WTC11 (cell line): Measurements from ENCODE around the gene CACNA1A. TPM values are rescaled to one million over a fixed set of nuclear protein-coding genes. Genes with fewer than 3 reads are reported as not detected.
"Not testable (repeated sequence)": the region's sequence is repeated elsewhere in the genome, so short reads cannot be mapped to it uniquely, and the experiment has no call there.

Experiments
- ATAC-seq: fragments of 200-7000 bp; cut with Tn5 transposase; 2 replicates; pipeline ENCODE4 v1.10.0; 2021; ENCODE audit warnings: mild to moderate bottlenecking, moderate library complexity
- CTCF ChIA-PET: fragments of 300-600 bp; sonication (Branson Sonifier 250); formaldehyde crosslinking; loops from one replicate; lab custom pipeline; 2021; ENCODE audit warnings: antibody characterized with exemption; lab: Charles Lee
- POLR2A ChIA-PET: fragments of 350-600 bp; sonication (Branson Sonifier 250); formaldehyde crosslinking; loops from one replicate; lab custom pipeline; 2021; ENCODE audit warnings: antibody characterized with exemption; lab: Charles Lee
- DNase-seq: peaks from one replicate; pipeline ENCODE4 v3.0.0; 2021; ENCODE audit warnings: low spot score
- H3K27ac Mint-ChIP-seq: 2 replicates; pipeline ENCODE4 v1.8.0; 2021; ENCODE audit warnings: mixed read lengths
- H3K27me3 Mint-ChIP-seq: 2 replicates; pipeline ENCODE4 v1.8.0; 2021; ENCODE audit warnings: low read depth, mild to moderate bottlenecking, moderate library complexity, mixed read lengths
- H3K36me3 Mint-ChIP-seq: 2 replicates; pipeline ENCODE4 v1.8.0; 2021; ENCODE audit warnings: mixed read lengths
- H3K4me1 Mint-ChIP-seq: 2 replicates; pipeline ENCODE4 v1.8.0; 2022; ENCODE audit warnings: mixed read lengths
- H3K4me3 Mint-ChIP-seq: 2 replicates; pipeline ENCODE4 v1.8.0; 2021; ENCODE audit warnings: mild to moderate bottlenecking, moderate library complexity, mixed read lengths
- H3K9me3 Mint-ChIP-seq: 2 replicates; pipeline ENCODE4 v1.8.0; 2021; ENCODE audit warnings: mixed read lengths
- ATF1 ChIP-seq: sonication (generic); formaldehyde crosslinking; IDR thresholded peaks from 2 replicates; pipeline ENCODE4 v1.8.1; 2023; ENCODE audit warnings: mild to moderate bottlenecking, moderate library complexity, missing genetic modification reagents
- ATF2 ChIP-seq: sonication (generic); formaldehyde crosslinking; IDR thresholded peaks from 2 replicates; pipeline ENCODE4 v1.8.1; 2022; ENCODE audit warnings: low read depth, missing genetic modification reagents, borderline replicate concordance
- CBFB ChIP-seq: sonication (generic); formaldehyde crosslinking; IDR thresholded peaks from 2 replicates; pipeline ENCODE4 v1.8.1; 2022; ENCODE audit warnings: mild to moderate bottlenecking, low read depth, missing genetic modification reagents
- GABPB1 ChIP-seq: sonication (generic); formaldehyde crosslinking; IDR thresholded peaks from 2 replicates; pipeline ENCODE4 v1.8.1; 2023; ENCODE audit warnings: mild to moderate bottlenecking, missing genetic modification reagents
- JUN ChIP-seq: sonication (generic); formaldehyde crosslinking; IDR thresholded peaks from 2 replicates; pipeline ENCODE4 v1.8.0; 2023; ENCODE audit warnings: mild to moderate bottlenecking, missing genetic modification reagents
- OVOL2 ChIP-seq: fragments of 250-450 bp; sonication (Bioruptor Pico); IDR thresholded peaks from 2 replicates; pipeline ENCODE4 v1.9.0; 2021; ENCODE audit warnings: mild to moderate bottlenecking, borderline replicate concordance
- RORB ChIP-seq: fragments of 250-450 bp; sonication (Bioruptor Pico); IDR thresholded peaks from 2 replicates; pipeline ENCODE4 v1.9.0; 2021; ENCODE audit warnings: mild to moderate bottlenecking
- SMAD4 ChIP-seq: sonication (generic); formaldehyde crosslinking; IDR thresholded peaks from 2 replicates; pipeline ENCODE4 v1.8.0; 2022; ENCODE audit warnings: mild to moderate bottlenecking, missing genetic modification reagents
- SOX15 ChIP-seq: fragments of 250-450 bp; sonication (Bioruptor Pico); IDR thresholded peaks from 2 replicates; pipeline ENCODE4 v1.9.0; 2021; ENCODE audit warnings: mild to moderate bottlenecking
- SP1 ChIP-seq: sonication (generic); formaldehyde crosslinking; conservative IDR thresholded peaks from 2 replicates; pipeline ENCODE4 v1.8.1; 2022; ENCODE audit warnings: missing genetic modification reagents
- TEAD4 ChIP-seq: sonication (generic); formaldehyde crosslinking; IDR thresholded peaks from 2 replicates; pipeline ENCODE4 v1.8.0; 2022; ENCODE audit warnings: mild to moderate bottlenecking, missing genetic modification reagents
- ZBTB21 ChIP-seq: sonication (generic); formaldehyde crosslinking; IDR thresholded peaks from 2 replicates; pipeline ENCODE4 v1.8.1; 2023; ENCODE audit warnings: mild to moderate bottlenecking, missing genetic modification reagents, borderline replicate concordance
- ZNF138 ChIP-seq: sonication (generic); formaldehyde crosslinking; conservative IDR thresholded peaks from 2 replicates; pipeline ENCODE4 v1.8.1; 2022; ENCODE audit warnings: mild to moderate bottlenecking, moderate library complexity, missing genetic modification reagents
- ZNF396 ChIP-seq: fragments of 250-450 bp; sonication (Bioruptor Pico); IDR thresholded peaks from 2 replicates; pipeline ENCODE4 v1.8.0; 2021; ENCODE audit warnings: mild to moderate bottlenecking, moderate library complexity, borderline replicate concordance
- ZNF416 ChIP-seq: fragments of 250-450 bp; sonication (Bioruptor Pico); IDR thresholded peaks from 2 replicates; pipeline ENCODE4 v1.9.0; 2021; ENCODE audit warnings: mild to moderate bottlenecking, inconsistent platforms
- total RNA-seq: library from RNA; stranded (reverse); gene quantifications from 3 replicates; pipeline ENCODE4 v1.2.3, GENCODE V29; 2021
- TF ChIP-seq, protein P1 (sequence below): sonication (generic); formaldehyde crosslinking; IDR thresholded peaks from 2 replicates; pipeline ENCODE4 v1.8.0; 2022; ENCODE audit warnings: missing genetic modification reagents

The CACNA1A gene
- total RNA-seq, 1 experiment from 2014 or later = 28.9 TPM

DNA sequence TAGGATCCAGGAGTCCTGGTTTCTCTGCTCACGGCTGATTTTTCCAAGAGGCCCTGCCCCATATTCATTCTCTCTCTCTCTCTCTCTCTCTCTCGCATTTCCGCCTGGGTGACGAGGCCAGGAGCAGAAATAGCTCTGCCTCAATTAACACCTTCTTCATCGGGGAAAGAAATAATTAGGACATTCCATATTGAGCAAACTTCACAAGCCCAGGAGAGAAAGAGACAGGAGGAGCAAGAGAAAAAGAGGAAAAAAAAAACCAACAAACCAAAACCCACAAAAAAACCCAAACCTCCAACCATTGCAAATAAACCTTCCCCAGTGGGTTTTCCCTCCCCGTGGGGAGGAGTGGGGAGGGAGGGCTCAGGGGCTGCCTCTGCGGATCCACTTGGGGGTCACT, 143.0 kb downstream of the CACNA1A start:
- H3K4me1 Mint-ChIP-seq = peaks cover 8% of the 10 kb centered on the region; the same call in 1 of the 2 replicates
- POLR2A ChIA-PET = interaction anchor here (0.6 to 1.2 kb wide), 2 partner anchors 96 to 111 kb away, joined by 3 to 7 read pairs; no protein-coding TSS in a partner anchor
- peaks cover 8% of the 10 kb centered on the region for H3K9me3 Mint-ChIP-seq
- ATAC-seq (no peak), DNase-seq (no peak)
- no peak overlapping the region for H3K4me3 Mint-ChIP-seq
- H3K27ac Mint-ChIP-seq = no peak overlapping the region
- no peaks in the 10 kb centered on the region for H3K27me3 Mint-ChIP-seq
- CTCF ChIA-PET = interaction anchor here (0.5 to 2.1 kb wide), 7 partner anchors 82 to 262 kb away, joined by 3 to 9 read pairs (median 3); no protein-coding TSS in a partner anchor
- peaks cover 27% of the 10 kb centered on the region for H3K36me3 Mint-ChIP-seq
- TF ChIP-seq CBFB (CRISPR knock-in tag) (no peak), ATF1 (CRISPR knock-in tag) (no peak), GABPB1 (CRISPR knock-in tag) (no peak), JUN (CRISPR knock-in tag) (no peak)

DNA sequence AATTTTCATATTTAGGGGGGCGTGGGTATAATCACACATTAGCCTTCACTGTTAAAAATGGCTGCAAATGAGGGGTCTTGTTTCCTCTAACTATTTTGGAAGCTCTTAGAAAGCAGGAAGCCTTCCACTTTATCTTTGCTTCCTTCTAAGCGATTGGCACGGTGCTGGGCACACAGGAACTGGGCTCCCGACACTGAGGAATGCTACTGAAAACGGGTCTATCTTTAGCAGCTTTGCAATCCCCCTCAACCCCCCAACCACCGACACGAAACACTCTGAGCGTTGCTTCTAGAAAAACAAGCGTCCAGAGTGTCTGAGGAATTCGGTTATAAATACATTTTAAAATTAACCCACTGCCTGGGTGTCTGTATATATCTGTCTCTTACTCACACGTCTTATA, 143.6 kb downstream of the CACNA1A start:
- peaks cover 8% of the 10 kb centered on the region; the same call in 1 of the 2 replicates for H3K4me1 Mint-ChIP-seq
- TF ChIP-seq SOX15 (CRISPR knock-in tag) (no peak), SP1 (no peak), JUN (CRISPR knock-in tag) (no peak)
- H3K9me3 Mint-ChIP-seq = peaks cover 8% of the 10 kb centered on the region
- H3K4me3 Mint-ChIP-seq = no peak overlapping the region
- DNase-seq (no peak), ATAC-seq (no peak)
- POLR2A ChIA-PET = interaction anchor here (0.6 kb wide), 1 partner anchor 111 kb away, joined by 7 read pairs; no protein-coding TSS in a partner anchor
- H3K27me3 Mint-ChIP-seq = no peaks in the 10 kb centered on the region
- no peak overlapping the region for H3K27ac Mint-ChIP-seq
- H3K36me3 Mint-ChIP-seq = peaks cover 28% of the 10 kb centered on the region
- CTCF ChIA-PET = interaction anchor here (0.5 to 2.1 kb wide), 7 partner anchors 81 to 262 kb away, joined by 3 to 9 read pairs (median 3); no protein-coding TSS in a partner anchor

DNA sequence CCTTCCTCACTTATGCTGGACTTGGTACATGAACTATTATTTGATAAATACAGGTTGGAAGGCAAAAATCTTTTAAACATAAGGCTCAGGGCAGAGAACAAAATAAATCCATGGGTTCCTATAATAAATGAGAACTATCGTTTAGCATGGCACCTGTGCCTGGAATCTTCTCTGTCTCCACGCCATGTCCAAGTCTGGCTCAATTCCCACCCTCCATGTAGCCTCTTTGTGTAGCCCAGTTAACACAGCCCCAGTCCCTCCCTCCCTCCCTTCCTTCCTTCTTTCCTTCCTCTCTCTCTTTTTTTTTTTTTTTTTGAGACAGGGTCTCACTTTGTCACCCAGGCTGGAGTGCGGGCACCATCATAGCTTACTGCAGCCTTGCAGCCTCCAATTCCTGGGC, 144.6 kb downstream of the CACNA1A start:
- ATAC-seq, H3K27ac Mint-ChIP-seq, H3K27me3 Mint-ChIP-seq, DNase-seq, POLR2A ChIA-PET, H3K4me1 Mint-ChIP-seq, H3K9me3 Mint-ChIP-seq, H3K4me3 Mint-ChIP-seq: not testable (repeated sequence)
- peaks cover 32% of the 10 kb centered on the region for H3K36me3 Mint-ChIP-seq
- CTCF ChIA-PET = interaction anchor here (1.1 kb wide), 1 partner anchor 228 kb away, joined by 3 read pairs; no protein-coding TSS in a partner anchor

DNA sequence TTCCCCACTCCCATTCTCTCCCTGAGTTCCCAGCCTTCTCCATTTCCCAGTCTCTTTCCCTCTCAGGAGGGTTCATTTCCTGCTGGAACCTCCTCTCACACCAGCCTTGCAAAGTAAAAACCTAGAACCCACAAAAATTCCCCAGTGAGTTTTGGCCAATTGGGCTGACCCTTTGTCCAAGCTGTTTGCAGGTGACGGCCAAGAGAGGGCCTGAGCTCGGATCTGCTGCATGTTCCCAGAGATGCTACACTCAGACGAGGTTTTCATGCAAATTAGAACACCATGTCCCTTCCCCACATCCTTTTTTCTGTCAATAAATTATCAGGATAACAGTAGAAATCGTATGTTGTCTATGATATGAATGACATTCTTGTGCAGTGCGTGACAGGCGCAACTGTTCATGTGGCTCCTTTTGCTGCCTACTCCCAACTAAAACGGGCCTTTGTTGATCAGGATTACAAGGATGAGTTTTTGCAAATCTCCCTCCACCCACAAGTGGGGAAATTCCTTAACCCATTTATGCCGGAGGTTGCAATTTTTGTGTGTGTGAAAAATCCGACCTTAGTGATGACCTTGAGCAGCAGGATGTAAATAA, 149.5 kb downstream of the CACNA1A start:
- DNase-seq (no peak), ATAC-seq (no peak)
- Mint-ChIP-seq H3K27ac (no peak overlapping the region), H3K9me3 (peaks cover 8% of the 10 kb centered on the region), H3K4me3 (no peak overlapping the region), H3K27me3 (no peaks in the 10 kb centered on the region), H3K36me3 (peaks cover 31% of the 10 kb centered on the region), H3K4me1 (no peaks in the 10 kb centered on the region)
- POLR2A ChIA-PET = no interaction called here
- TF ChIP-seq CBFB (CRISPR knock-in tag) (no peak), RORB (no peak)
- CTCF ChIA-PET = interaction anchor here (0.8 kb wide), 1 partner anchor 42 kb away, joined by 3 read pairs; no protein-coding TSS in a partner anchor

DNA sequence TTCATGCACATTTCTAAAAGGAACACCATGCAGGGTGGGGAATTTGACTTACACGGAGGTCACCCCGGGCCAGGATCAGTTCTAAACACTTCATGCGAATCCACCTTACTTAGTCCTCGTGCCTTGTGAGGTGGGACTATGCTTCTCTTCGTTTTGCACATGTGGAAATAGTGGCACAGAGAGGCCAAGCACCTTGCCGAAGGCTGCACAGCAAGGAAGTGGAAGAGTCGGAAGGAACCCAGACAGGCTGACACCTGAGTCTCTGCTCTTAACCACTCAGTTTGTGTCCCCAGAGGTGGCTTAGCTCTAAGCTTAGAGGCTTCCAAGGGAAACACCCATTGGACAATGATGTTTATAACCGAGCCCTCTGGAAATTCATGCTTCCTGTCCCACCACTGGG, 150.1 kb downstream of the CACNA1A start:
- Mint-ChIP-seq H3K27ac (no peak overlapping the region), H3K4me3 (no peak overlapping the region), H3K36me3 (peaks cover 31% of the 10 kb centered on the region), H3K27me3 (no peaks in the 10 kb centered on the region), H3K4me1 (no peaks in the 10 kb centered on the region), H3K9me3 (peaks cover 8% of the 10 kb centered on the region)
- DNase-seq (no peak), ATAC-seq (no peak)
- ChIA-PET POLR2A (no interaction called here), CTCF (no interaction called here)
- no peak for TF ChIP-seq CBFB (CRISPR knock-in tag)
- TF ChIP-seq, protein P1, sequence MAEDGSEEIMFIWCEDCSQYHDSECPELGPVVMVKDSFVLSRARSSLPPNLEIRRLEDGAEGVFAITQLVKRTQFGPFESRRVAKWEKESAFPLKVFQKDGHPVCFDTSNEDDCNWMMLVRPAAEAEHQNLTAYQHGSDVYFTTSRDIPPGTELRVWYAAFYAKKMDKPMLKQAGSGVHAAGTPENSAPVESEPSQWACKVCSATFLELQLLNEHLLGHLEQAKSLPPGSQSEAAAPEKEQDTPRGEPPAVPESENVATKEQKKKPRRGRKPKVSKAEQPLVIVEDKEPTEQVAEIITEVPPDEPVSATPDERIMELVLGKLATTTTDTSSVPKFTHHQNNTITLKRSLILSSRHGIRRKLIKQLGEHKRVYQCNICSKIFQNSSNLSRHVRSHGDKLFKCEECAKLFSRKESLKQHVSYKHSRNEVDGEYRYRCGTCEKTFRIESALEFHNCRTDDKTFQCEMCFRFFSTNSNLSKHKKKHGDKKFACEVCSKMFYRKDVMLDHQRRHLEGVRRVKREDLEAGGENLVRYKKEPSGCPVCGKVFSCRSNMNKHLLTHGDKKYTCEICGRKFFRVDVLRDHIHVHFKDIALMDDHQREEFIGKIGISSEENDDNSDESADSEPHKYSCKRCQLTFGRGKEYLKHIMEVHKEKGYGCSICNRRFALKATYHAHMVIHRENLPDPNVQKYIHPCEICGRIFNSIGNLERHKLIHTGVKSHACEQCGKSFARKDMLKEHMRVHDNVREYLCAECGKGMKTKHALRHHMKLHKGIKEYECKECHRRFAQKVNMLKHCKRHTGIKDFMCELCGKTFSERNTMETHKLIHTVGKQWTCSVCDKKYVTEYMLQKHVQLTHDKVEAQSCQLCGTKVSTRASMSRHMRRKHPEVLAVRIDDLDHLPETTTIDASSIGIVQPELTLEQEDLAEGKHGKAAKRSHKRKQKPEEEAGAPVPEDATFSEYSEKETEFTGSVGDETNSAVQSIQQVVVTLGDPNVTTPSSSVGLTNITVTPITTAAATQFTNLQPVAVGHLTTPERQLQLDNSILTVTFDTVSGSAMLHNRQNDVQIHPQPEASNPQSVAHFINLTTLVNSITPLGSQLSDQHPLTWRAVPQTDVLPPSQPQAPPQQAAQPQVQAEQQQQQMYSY (CRISPR knock-in tag) = no peak
- no peak for TF ChIP-seq ZNF138 (CRISPR knock-in tag)
- no peak for TF ChIP-seq ZBTB21 (CRISPR knock-in tag)
- TF ChIP-seq ATF2 (CRISPR knock-in tag) = no peak
- TF ChIP-seq OVOL2 (CRISPR knock-in tag) = no peak
- no peak for TF ChIP-seq SMAD4
- TF ChIP-seq ZNF416 (CRISPR knock-in tag) = no peak
- TF ChIP-seq ZNF396 (CRISPR knock-in tag) = no peak
- TF ChIP-seq TEAD4 (CRISPR knock-in tag) = no peak
